ENCODE measurements around the gene CAPNS2. TPM values are rescaled to one million over a fixed set of nuclear protein-coding genes. Genes with fewer than 3 reads are reported as not detected.

Gene CAPNS2
- total and polyA plus RNA-seq, 12 donors: 0.13 to 1.3 (median 0.33) TPM; not detected in 3

- DNase-seq: no peak
- intact Hi-C loops (cut with DNase I): loop anchor here in 1 of 2 donors (10.0 kb wide), 1 partner anchor 148 kb away; no protein-coding TSS in a partner anchor
Measured at GRCh38 chr16:55557186-55557585, 9.3 kb upstream of the CAPNS2 start.

GRCh38 chr16:55559233-55559632 lies 7.3 kb upstream of the CAPNS2 start:
- TF ChIP-seq POLR2A (IDR thresholded peaks at IDR 0.05): no peak
- TF ChIP-seq CTCF (IDR thresholded peaks at IDR 0.05): no peak
- H3K27me3 ChIP-seq: no peaks in the 10 kb centered on the region
- DNase-seq: no peak
- peaks cover 0 to 13% of the 10 kb centered on the region in 2 donors for H3K4me1 ChIP-seq (replicated peaks in 1 of 2)
- no peak overlapping the region for H3K27ac ChIP-seq
- H3K9me3 ChIP-seq (replicated peaks in 1 of 3): no peaks in the 10 kb centered on the region
- intact Hi-C loops (cut with DNase I): loop anchor here in 1 of 2 donors (10.0 kb wide), 1 partner anchor 146 kb away; no protein-coding TSS in a partner anchor
- H3K4me3 ChIP-seq: no peak overlapping the region
- no peaks in the 10 kb centered on the region for H3K36me3 ChIP-seq (replicated peaks in 1 of 2)

More at GRCh38 chr16:55557186-55557585, 9.3 kb upstream of the CAPNS2 start:
- TF ChIP-seq CTCF (IDR thresholded peaks at IDR 0.05) (no peak), POLR2A (IDR thresholded peaks at IDR 0.05) (no peak)
- Histone ChIP-seq H3K27ac (no peak overlapping the region), H3K4me3 (no peak overlapping the region), H3K4me1 (replicated peaks in 1 of 2) (peaks cover 0 to 13% of the 10 kb centered on the region in 2 donors), H3K36me3 (replicated peaks in 1 of 2) (no peaks in the 10 kb centered on the region), H3K9me3 (replicated peaks in 1 of 3) (no peaks in the 10 kb centered on the region), H3K27me3 (no peaks in the 10 kb centered on the region)

GRCh38 chr16:55559933-55560516 lies 6.5 kb upstream of the CAPNS2 start:
- no peak overlapping the region for H3K4me3 ChIP-seq

GRCh38 chr16:55561319-55561848 lies 5.1 kb upstream of the CAPNS2 start:
- no peak for TF ChIP-seq CTCF (IDR thresholded peaks at IDR 0.05)
- no peak for TF ChIP-seq POLR2A (IDR thresholded peaks at IDR 0.05)
- intact Hi-C loops (cut with DNase I): no loop called here
- Histone ChIP-seq H3K4me1 (replicated peaks in 1 of 2) (peaks cover 0 to 13% of the 10 kb centered on the region in 2 donors), H3K36me3 (replicated peaks in 1 of 2) (no peaks in the 10 kb centered on the region), H3K9me3 (replicated peaks in 1 of 3) (no peaks in the 10 kb centered on the region), H3K27ac (no peak overlapping the region), H3K4me3 (no peak overlapping the region), H3K27me3 (no peaks in the 10 kb centered on the region)
- DNase-seq: no peak
- 68 to 89% (median 84%) methylated on average over 2 of the region's 2 CpGs for WGBS, 4 donors

More at GRCh38 chr16:55559933-55560516, 6.5 kb upstream of the CAPNS2 start:
- no peak overlapping the region for H3K27ac ChIP-seq
- no peak for DNase-seq
- 70 to 78% (median 74%) methylated on average over 1 of the region's 1 CpG for WGBS, 4 donors
- no peaks in the 10 kb centered on the region for H3K36me3 ChIP-seq (replicated peaks in 1 of 2)
- H3K27me3 ChIP-seq: no peaks in the 10 kb centered on the region
- intact Hi-C loops (cut with DNase I): loop anchor here in 1 of 2 donors (10.0 kb wide), 1 partner anchor 145 kb away; no protein-coding TSS in a partner anchor
- H3K9me3 ChIP-seq (replicated peaks in 1 of 3): no peaks in the 10 kb centered on the region
- TF ChIP-seq POLR2A (IDR thresholded peaks at IDR 0.05) (no peak), CTCF (IDR thresholded peaks at IDR 0.05) (no peak)
- peaks cover 0 to 13% of the 10 kb centered on the region in 2 donors for H3K4me1 ChIP-seq (replicated peaks in 1 of 2)

Data from adrenal gland (tissue), 12 donors.